ENCODE results near the gene CTBP2.

- no peak for TF ChIP-seq CTCF (IDR thresholded peaks at IDR 0.05; ENCODE audit: low read length)
- no peak for TF ChIP-seq EZH2 (optimal IDR thresholded peaks at IDR 0.05; ENCODE audit: low read depth, low read length)
Observed at GRCh38 chr10:124944982-124945381, 215.4 kb downstream of the CTBP2 start.

Measured in MM.1S (cell line).